Endodermal cell (in vitro differentiated cells): ENCODE data around the gene GGA1. TPM values are rescaled to one million over a fixed set of nuclear protein-coding genes. Genes with fewer than 3 reads are reported as not detected.

ENCODE experiments used
- DNase-seq: peaks from one replicate; pipeline ENCODE4 v3.0.0-alpha.2; 2017
- H3K27ac ChIP-seq: 2 replicates; pipeline ENCODE4 v1.5.1; 2013; ENCODE audit warnings: mild to moderate bottlenecking, low read depth, low read length, moderate library complexity
- H3K27me3 ChIP-seq: 2 replicates; pipeline ENCODE4 v1.6.1; 2013; ENCODE audit warnings: mild to moderate bottlenecking, low read length, moderate library complexity; ENCODE audit not compliant: insufficient read depth, control insufficient read depth, poor library complexity, severe bottlenecking
- H3K36me3 ChIP-seq: 2 replicates; pipeline ENCODE4 v1.7.0; 2013; ENCODE audit warnings: mild to moderate bottlenecking, low read length, moderate library complexity; ENCODE audit not compliant: control insufficient read depth, insufficient read depth
- H3K4me1 ChIP-seq: one replicate; pipeline ENCODE4 v1.7.0; 2013; ENCODE audit warnings: low read length; ENCODE audit not compliant: control insufficient read depth, insufficient read depth
- H3K4me3 ChIP-seq: 2 replicates; pipeline ENCODE4 v1.5.1; 2013; ENCODE audit warnings: mild to moderate bottlenecking, low read length, moderate library complexity
- H3K9ac ChIP-seq: 2 replicates; pipeline ENCODE4 v1.6.1; 2013; ENCODE audit warnings: mild to moderate bottlenecking, low read length, moderate library complexity; ENCODE audit not compliant: poor library complexity, severe bottlenecking; ENCODE audit errors: extremely low read depth
- H3K9me3 ChIP-seq: 2 replicates; pipeline ENCODE4 v1.6.1; 2013; ENCODE audit warnings: mild to moderate bottlenecking, low read length, moderate library complexity; ENCODE audit not compliant: control insufficient read depth
- H3K27ac Mint-ChIP-seq: 2 replicates; pipeline ENCODE4 v1.8.0; 2020; ENCODE audit warnings: mixed read lengths
- H3K27me3 Mint-ChIP-seq: 2 replicates; pipeline ENCODE4 v1.8.0; 2021; ENCODE audit warnings: mild to moderate bottlenecking, mixed read lengths; ENCODE audit not compliant: insufficient read depth
- H3K36me3 Mint-ChIP-seq: 2 replicates; pipeline ENCODE4 v1.8.0; 2020; ENCODE audit warnings: low read depth, mixed read lengths
- H3K4me1 Mint-ChIP-seq: 2 replicates; pipeline ENCODE4 v1.8.0; 2020; ENCODE audit warnings: mixed read lengths
- H3K4me3 Mint-ChIP-seq: 2 replicates; pipeline ENCODE4 v1.8.0; 2020; ENCODE audit warnings: mild to moderate bottlenecking, moderate library complexity, mixed read lengths
- H3K9me3 Mint-ChIP-seq: 2 replicates; pipeline ENCODE4 v1.8.0; 2020; ENCODE audit warnings: mild to moderate bottlenecking, mixed read lengths
- CTCF ChIP-seq: fragments of 200-600 bp; sonication (generic); conservative IDR thresholded peaks from 2 replicates; pipeline ENCODE4 v1.5.0; 2021; ENCODE audit warnings: antibody characterized with exemption, mild to moderate bottlenecking
- WGBS, 2 experiments: methylation state at CpG; one replicate each; pipeline versions ENCODE4 v1.1.5 to v1.1.7; 2013; ENCODE audit warnings: missing lambda C conversion rate in 2 of 2, mixed read lengths in 1 of 2; ENCODE audit not compliant: insufficient coverage in 1 of 2, insufficient read length in 1 of 2; 5-methylcytosine and 5-hydroxymethylcytosine counted together
- total RNA-seq, 2 donors: library from RNA; stranded (reverse); fragmentation: NEBNext Ultra II Directional in 1 of 2; extraction: Animal tissue kit (Norgen Biotek cat#: 25700) in 1 of 2; gene quantifications; 2 replicates in 1 of 2; 3 replicates in 1 of 2; pipeline ENCODE4 v1.2.1, GENCODE V29; 2021

GGA1 gene
- total RNA-seq, 2 donors from 2014 or later: 87.5 TPM

GRCh38 chr22:37617431-37617830, 8.8 kb downstream of the GGA1 start:
- Mint-ChIP-seq H3K4me1 (no peaks in the 10 kb centered on the region), H3K27ac (no peak overlapping the region), H3K36me3 (peaks cover 45% of the 10 kb centered on the region), H3K4me3 (no peak overlapping the region), H3K9me3 (no peaks in the 10 kb centered on the region), H3K27me3 (no peaks in the 10 kb centered on the region)
- 90 to 100% methylated on average over 1 of the region's 1 CpG for WGBS, 2 experiments
- no peaks in the 10 kb centered on the region for H3K9me3 ChIP-seq
- H3K4me1 ChIP-seq: no peaks in the 10 kb centered on the region
- no peak for TF ChIP-seq CTCF
- H3K9ac ChIP-seq: no peak overlapping the region
- no peak overlapping the region for H3K27ac ChIP-seq
- no peak overlapping the region for H3K4me3 ChIP-seq
- DNase-seq: no peak
- H3K36me3 ChIP-seq: peaks cover 44% of the 10 kb centered on the region
- no peaks in the 10 kb centered on the region for H3K27me3 ChIP-seq

GRCh38 chr22:37618072-37618656, 9.5 kb downstream of the GGA1 start:
- no peaks in the 10 kb centered on the region for H3K9me3 ChIP-seq
- H3K27me3 Mint-ChIP-seq: no peaks in the 10 kb centered on the region
- H3K4me1 Mint-ChIP-seq: no peaks in the 10 kb centered on the region
- H3K27me3 ChIP-seq: no peaks in the 10 kb centered on the region
- no peak overlapping the region for H3K4me3 ChIP-seq
- no peaks in the 10 kb centered on the region for H3K4me1 ChIP-seq
- no peak for DNase-seq
- H3K36me3 ChIP-seq: peaks cover 46% of the 10 kb centered on the region
- H3K9ac ChIP-seq: no peak overlapping the region
- 96 to 98% methylated on average over 8 to 14 of the region's 14 CpGs for WGBS, 2 experiments
- H3K36me3 Mint-ChIP-seq: peaks cover 42% of the 10 kb centered on the region
- H3K27ac Mint-ChIP-seq: no peak overlapping the region
- no peak overlapping the region for H3K4me3 Mint-ChIP-seq
- no peak for TF ChIP-seq CTCF
- H3K9me3 Mint-ChIP-seq: no peaks in the 10 kb centered on the region
- no peak overlapping the region for H3K27ac ChIP-seq

- H3K36me3 ChIP-seq: peaks cover 48% of the 10 kb centered on the region
- Mint-ChIP-seq H3K4me3 (no peak overlapping the region), H3K9me3 (no peaks in the 10 kb centered on the region)
Measured at GRCh38 chr22:37618674-37619073, 10.0 kb downstream of the GGA1 start.

More at GRCh38 chr22:37618674-37619073, 10.0 kb downstream of the GGA1 start:
- no peaks in the 10 kb centered on the region for H3K4me1 ChIP-seq
- H3K9ac ChIP-seq: no peak overlapping the region
- DNase-seq: no peak
- H3K9me3 ChIP-seq: no peaks in the 10 kb centered on the region
- H3K27ac ChIP-seq: no peak overlapping the region
- no peak overlapping the region for H3K4me3 ChIP-seq
- Mint-ChIP-seq H3K4me1 (peaks cover 1% of the 10 kb centered on the region), H3K36me3 (peaks cover 43% of the 10 kb centered on the region), H3K27ac (no peak overlapping the region), H3K27me3 (no peaks in the 10 kb centered on the region)
- WGBS, 2 experiments: 83 to 98% methylated on average over 2 to 6 of the region's 6 CpGs
- TF ChIP-seq CTCF: no peak
- no peaks in the 10 kb centered on the region for H3K27me3 ChIP-seq
